Femur (tissue), 1 donor: ENCODE data around the gene UXS1.

ENCODE experiments used
- DNase-seq: peaks from one replicate; pipeline ENCODE4 v3.0.0-alpha.2; 2017

Gene UXS1

DNA sequence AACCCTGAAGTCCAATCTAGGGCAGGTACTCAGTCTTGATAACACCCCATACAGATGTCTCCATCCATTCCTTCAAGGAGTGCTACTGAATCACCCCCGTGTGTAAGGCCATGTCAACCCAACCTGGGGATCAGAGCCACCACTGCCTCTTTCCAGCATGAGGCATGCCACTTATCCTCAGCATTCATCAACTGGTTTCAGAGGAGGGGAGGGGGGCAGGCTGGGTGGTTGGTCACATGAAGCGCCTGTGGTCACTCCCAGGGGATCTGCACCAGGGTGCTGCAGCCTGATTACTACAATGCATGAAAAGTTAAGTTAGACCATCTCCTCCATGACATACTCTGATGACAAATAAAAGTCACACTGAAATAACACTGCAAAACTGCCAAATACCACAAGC lies 65.0 kb downstream of the UXS1 start:
- no peak for DNase-seq

DNA sequence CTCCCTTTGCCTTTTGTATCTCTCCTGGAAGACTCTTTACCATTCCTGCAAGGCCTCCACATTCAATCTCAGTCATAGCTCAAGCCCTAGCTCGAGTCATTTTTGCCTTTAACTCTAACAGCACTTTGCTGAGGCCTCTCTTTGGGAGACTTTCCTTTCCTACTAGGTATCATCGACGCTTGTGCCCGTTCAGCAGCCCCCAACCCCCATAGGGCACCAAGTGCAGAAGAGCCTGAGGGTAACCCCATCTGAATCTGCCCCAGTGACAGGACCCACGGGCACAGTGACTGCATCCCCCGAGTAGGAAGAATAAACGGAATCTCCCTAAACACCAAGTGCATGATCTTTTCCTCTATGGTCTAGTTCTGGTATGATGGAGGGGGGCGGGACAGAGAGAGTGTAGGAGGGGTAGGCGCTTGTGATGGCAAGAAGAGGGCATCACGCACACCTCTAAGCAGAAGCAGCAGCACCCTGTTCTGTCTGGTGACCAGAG lies 66.3 kb downstream of the UXS1 start:
- DNase-seq, result no peak

DNA sequence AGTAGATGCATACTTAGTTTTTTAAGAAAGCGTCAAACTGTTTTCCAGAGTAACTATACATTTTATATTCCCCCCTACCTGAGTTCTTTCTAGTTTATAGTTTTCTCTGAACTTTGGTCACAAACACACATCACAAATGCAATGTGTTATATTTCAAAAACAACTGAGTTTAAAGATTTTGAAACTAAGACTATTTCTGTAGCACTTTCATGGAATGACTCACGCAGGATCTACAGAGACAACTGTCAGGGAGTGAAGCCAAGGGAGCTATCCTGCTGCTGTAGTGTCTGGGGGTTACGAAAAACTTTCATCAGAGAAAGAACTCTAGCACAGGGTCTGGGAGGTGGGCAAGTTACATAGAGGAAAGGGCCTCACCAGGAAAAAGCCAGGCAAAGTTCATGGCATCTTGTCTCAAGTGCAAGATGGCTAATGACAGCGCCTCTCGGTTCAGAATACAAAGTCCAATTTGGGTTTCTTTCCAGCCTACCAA lies 66.8 kb downstream of the UXS1 start:
- DNase-seq, result no peak

DNA sequence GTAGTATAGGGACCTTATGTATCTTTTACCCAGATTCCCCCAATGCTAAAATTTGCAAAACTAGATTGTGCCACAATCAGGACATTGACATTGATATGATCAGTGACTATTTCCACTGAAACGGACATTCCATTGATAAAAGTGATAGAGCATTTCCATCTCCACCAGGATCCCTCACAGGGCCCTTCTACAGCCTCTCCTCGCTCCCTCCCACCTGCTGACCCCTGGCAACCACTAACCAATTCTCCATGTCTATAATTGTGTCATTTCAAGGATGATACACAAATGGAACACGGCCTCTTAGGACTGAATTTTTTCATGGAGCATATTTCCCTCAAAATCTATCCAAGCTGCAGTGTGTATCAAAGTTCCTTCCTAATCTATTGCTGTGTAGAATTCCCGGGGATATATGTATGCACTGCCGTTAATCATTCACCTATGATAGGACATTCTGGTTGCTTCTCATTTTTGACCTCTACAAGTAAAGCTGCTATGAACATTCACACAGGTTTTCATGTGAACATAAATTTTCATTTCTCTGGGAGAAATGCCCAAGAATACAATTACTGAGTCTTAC lies 67.3 kb downstream of the UXS1 start:
- DNase-seq, result no peak

DNA sequence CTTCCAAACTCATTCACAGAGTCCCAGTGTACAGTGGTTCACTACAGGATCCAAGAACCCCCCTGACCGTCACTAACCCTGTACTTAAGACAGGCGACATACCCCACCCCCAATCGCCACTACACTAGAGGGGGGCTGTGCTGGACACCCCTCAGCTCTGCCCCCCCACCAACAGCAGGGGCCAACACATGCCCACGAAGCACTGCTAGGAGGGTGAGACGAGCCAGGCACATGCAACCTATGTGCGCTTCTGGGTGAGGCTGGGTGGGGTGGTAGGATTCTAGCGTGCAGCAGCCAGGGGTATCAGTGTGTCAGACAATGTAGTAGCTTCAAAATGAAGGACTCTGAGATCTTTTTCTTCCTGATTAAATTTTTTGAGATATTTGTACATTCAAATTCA lies 67.8 kb downstream of the UXS1 start:
- DNase-seq, result no peak

DNA sequence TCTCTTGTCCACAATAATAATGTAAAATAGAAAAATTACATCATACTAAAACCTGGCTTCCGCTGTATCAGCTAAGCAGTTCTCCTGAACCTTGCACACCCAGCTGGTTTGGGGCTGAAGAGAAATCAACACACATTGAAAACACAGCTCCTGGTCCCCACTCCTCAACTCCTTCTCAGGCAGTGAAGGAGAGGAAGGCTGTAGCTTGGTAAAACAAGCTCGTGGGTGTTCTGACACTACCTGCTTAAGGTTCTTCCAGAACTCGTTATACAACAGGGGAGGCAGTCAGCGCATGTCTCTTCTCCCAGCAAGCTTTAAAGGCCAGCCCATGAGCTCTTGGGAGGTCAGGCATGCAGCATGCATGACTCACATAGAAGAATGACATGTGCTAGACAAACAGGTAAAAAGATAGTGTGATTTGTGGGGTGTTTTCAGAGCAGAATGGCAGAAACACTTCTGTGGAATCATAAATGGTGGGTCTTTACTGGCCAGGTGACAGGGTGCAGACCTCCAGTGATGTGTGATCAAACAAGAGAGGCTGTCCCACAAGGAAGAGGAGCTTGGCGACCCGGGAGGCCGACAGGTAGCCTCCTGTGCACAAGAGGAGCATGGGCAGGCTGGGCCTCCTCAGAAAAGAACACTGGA lies 69.1 kb downstream of the UXS1 start:
- no peak for DNase-seq

DNA sequence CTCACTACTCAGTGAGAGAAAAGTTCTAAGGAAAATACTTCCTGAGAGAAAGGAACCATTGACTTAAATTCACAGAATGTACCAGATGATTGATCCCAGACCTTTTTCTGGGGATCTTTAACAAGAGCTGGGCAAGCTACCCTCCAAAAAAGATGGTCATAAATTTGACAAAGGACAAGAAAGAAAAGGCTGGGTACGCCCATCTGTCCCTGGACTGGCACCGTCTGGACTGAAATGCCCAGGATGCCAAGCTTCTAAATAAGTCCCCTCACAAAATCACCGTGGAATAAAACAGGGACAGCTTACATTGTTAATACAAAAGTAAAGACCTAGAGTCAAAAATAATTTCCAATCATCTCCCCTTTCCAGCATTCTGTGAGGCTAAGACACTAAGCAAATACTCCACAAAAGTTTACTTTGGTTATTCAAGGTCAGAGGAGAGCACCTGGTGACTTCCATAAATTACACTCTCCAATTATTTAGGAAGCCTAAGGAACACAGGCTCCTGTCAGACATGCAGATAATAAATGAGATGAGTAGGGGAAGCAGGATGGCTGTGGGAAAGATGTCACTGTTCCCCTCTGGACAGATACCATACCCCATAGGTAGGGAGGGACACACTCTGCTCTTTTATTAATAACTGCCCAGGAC lies 69.9 kb downstream of the UXS1 start:
- DNase-seq, result no peak

DNA sequence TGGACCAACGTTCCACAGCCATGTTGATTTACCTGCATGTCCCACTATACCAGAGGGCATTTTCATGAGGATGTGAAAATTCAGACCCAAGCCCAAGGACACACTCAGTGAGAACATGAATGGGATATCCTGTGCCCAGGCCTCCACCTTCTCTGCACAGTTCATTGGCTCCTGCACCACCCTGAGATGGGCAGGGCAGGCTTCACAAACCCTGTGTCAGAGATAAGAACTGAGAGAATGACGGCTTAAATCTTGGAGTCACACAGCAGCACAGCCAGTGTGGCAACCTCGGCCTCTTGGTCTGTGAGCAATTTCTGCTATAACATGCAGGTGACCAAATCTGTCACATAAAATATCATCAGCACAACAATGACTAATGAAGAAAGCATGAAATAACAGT lies 71.9 kb downstream of the UXS1 start:
- DNase-seq, result no peak

DNA sequence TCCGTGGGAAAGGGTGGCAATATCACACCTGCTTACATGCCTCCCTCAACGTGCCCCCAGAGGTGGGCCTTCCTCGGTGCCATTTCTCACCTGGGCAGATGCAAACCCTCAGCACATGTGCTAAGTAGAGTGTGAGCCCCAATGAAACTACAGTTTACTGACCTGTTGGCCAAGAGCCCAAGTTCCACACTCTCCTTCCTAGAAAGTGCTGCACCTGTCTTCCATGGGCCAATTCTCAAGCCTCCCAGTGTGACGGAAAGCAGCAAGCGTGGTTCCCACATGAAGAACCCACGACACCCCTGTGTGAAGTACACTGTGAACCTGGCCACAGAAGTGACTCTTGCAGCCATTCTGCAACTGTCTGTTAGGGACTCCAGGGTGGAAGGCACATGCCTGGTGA lies 73.7 kb downstream of the UXS1 start:
- DNase-seq, result no peak

DNA sequence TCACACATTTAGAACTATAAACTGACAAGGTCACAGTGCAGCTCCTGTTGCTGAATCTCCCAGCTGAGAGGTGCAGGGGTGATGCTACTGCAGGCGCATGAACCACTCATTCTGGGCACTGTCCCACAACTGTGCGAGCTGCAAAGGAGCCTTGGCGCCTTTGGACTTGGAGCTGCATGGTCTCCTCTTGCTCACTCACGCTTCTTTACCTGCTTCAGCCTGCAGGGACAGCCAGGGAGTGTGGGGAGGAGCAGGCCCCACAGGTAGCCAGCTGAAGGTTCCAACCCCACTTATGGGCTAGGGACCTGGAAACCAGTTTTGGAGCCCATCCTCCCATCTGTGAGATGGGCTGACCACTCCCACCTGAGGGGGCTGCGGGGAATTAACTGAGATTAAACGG lies 75.0 kb downstream of the UXS1 start:
- no peak for DNase-seq

DNA sequence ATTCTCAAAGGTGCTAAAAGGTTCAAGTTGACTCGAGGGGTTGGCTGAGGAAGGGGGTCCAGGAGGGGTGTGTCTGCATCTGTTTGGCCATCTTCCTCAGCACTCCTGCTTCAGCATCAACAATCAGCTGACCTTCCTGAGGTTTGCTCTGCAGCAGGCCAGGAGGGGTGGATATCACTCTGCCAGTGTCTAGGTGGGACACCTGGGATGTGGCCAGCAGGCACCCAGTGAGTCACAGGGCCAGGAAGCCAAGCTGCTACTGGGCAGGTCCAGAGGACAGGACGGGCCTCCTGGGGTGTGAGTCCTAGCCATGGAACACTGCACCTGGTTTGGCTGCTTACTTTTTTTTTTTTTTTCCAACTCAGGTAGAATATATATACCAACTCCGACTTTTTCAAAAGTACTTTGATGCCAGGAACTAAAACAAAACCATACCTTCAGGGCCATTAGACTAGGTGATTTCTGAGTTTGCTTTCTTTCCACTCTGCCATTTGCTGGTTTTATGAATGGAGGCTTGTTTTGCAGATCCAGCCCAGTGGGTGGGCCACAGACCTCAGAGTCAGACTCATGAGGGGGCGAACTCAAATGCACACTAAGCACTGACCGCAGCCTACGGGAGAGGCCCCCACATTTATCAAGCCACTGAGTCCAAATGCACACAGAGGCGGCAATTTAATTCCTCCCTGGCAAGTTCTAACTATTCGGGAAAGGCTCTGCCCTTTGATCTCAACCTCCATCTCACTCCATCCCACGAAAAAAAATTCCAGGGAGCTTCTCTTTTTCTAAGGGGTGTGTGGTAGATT lies 76.0 kb downstream of the UXS1 start:
- DNase-seq, result no peak

DNA sequence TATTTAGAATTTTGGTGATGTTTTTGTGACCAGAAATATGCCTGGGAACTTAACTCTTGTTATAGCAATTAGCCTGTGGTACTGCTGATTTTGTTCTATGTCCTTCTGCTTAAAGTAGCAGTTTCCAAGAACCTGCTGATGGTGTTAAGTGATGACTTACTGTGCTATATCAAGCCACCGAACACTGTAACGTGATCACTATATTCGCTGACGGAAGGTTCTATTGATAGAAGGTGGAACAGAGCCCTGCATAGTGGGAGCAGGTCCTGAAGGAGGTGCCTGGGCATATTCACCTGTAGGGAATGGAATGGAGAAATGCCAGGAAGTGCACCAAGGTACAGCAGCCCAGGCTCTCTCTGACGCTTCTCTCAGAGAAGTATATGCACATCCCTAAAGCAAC lies 76.8 kb downstream of the UXS1 start:
- DNase-seq, result no peak

DNA sequence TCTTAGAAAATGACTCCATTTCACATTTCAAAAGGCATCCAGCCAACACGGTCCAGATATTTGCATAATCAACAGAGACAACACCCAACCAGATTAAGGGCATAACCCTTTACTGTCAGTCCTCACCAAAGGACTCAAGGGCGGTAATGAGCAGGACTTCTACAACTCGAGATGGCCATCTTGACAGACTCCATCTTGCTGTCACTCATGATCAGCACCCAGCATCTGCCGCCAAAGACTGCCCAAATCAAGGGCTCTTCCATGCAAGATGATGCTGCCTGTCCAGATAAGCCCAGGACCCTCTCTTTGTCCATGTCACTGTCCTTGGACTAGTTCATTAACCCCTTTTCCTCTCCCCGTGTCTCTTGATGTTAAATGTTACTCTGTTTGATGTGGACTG lies 77.9 kb downstream of the UXS1 start:
- DNase-seq, result no peak

DNA sequence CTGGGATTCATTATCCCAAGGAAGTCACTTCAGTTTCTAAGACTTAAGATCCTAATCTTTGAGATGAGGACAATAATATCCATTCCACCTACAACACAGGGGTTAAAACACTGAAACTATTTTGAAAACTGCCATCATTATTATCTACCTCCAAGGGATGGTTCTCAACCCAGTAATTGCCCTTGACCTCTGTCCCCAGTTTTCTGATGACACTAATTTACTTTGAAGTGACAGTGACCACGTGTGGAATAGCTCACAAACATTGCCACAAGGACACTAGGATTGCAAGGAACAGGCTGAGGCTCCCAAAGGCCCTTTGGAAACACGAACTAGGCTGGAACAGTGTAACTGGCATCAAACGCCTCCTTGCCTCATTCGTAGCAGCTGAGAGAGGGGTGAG lies 78.4 kb downstream of the UXS1 start:
- DNase-seq, result no peak

DNA sequence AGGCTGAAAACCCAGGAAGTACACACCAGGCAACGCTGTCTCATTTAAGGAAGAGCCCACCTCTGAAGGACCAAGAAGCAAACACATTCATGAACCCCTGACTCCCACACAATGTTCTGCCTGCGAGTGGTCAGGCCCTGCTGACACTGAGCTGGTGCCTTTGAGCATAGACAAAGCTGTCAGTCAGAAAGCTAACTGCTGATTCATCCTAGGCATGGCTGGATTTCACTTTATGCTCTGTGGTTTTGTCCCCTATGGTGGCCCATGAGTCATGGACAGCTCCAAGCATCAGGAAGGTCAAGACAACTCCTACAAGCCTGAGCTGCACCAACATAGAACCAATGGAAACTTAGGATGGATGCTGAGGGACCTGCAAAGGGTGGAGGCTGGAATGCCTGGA lies 78.9 kb downstream of the UXS1 start:
- no peak for DNase-seq

DNA sequence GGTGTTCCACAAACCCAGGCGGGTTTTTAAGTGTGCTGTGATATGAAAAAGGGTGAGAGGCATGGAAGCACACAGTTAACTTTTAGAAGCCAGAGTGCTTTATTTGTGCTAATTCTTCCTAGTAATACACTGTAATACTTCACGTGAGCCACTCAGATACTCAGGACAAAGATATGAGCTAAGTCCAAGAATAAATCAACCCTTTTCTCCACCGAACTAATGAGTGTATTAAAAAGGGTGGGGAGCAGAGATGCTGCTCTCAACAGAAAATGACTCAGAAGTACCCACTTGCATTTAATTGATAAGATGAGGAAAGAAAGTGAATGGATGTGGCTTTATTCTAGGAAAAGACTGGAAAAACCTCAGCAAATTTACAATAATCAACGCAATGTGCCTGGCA lies 79.9 kb downstream of the UXS1 start:
- no peak for DNase-seq

DNA sequence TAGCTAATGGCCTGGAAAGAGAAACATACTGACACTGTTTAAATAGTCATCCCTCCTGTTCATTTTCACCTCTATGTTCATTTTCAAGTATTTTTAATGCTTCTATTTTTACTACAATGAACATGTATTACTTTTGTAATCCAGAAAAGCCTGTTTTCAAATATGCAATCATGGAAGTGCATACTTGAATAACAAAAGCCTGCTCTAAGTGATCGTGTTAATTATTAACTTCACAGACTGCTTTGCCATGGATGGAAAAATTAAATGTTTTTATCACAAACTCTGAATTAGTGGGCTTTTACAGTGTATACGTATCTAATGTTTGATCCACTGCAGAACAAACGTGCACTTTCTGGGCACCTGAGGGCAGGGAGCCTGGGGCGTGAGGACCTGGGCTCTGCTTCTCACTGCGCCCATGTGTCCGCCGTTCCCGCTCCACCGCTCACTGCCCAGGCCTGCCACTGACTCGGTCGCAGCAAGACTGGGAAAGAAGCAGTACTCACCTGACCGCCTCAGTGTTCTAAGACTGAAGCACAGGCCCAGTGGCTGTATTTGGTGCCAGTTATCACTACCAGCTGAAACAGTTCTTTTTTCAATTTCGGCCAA lies 80.6 kb downstream of the UXS1 start:
- no peak for DNase-seq

DNA sequence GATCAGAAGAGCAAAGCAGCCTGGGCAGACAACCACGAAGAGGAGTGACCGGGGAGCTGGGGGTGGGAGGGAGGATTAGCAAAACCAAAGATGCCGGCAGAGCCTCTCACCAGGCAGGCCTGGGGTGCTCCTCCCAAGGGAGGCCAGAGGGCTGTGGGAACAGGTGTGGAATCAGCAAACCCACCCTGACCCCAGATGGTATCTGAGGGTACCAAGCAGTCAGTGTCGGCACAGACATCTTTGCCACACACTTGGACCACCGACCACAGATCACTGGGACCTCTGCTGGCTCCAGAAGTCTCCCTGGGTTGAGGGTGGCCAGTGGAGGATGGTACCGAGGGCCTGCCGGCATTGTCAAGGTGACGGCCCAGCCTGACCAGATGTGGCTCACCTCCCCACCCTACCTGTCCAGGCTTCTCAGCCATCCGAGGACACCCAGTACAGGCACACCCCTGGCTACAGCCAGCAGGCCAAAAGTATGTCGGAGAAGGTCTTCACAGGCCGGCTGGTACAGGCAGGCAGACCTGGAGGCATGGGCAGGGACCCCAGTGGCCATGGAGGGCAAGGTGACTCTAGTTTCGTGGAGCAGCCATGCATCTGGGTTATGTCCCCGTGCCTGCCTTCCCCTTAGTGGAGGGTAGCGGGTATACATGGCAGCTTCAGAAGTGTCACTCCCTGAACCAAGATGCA lies 82.1 kb downstream of the UXS1 start:
- DNase-seq, result no peak

DNA sequence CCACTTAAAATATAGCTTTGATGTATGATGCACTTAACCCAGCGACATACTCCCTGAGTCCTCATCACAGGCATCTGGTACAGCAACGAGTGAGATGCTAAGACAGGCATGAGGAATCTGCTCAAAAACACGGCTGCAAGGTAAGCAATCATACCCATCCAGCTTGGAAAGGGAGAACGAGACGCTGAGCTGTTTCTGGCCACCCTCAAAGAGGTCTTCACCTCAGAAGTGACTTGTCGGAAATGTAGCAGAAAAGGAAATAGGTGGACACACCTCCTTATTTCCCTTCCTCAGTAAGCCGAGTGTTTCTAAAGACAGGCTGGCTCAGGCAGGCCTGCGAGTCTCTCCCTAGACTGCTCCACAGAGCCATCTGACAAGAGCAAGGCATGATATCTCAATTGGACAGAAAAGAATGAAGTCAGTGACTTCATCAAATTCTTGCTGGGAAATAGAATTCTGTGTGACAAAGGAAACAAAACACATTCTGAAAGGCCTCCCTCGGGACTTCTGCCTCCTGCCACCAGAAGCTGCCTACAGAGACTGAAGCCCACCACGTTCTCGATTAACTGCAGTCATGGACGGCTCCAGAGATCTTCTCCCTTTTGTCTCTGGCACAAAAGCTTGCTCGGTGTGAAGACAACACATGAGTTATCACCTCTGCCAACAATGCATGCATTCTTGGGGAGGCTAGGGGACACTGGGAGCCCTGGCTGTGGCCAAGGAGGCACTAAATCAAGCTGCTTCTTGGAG lies 84.3 kb downstream of the UXS1 start:
- DNase-seq, result no peak

DNA sequence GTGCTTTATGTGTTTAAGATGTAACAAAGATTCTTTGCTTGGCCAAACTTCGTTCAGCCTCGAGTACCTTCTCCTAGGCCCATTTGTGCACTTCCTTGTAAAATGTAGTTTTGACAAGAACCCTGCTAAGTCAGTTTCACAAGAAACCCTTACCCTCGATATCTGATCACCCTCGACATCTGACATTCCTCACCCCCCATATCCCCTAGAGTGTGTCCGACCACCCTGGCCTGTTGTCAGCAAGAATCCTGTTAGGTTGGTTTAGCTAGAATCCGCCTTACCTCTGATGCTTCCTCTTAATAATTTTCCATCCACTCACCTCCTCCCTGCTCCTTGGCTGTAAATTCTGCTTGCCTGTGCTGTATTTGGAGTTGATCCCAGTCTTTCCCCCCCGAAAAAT lies 85.3 kb downstream of the UXS1 start:
- no peak for DNase-seq

DNA sequence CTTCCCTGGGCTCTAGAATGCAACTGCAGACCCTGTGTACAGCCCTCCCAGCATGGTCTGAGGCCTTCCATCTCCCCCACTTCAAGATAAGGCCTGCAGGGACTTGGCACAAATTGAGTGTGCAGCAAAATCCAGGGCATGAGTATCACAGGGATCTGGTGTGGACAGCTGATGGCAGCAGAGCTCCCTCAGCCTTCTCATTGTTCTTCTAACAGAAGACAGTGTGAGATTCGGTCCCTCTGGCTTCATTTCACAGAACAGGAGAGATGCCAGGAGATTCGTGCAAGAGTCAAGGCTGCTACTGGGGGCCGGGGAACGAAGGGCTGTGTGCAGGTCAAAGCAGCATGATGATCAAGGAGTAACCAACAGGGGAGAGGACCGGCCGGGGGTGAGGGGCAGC lies 85.8 kb downstream of the UXS1 start:
- no peak for DNase-seq
